UCSD-AML1 (cell line): ENCODE measurements around the gene OOEP.

Experiments
- DNase-seq: peaks from one replicate; lab custom pipeline; 2025; ENCODE audit not compliant: unreplicated experiment; lab: John Stamatoyannopoulos, UW

Gene OOEP

DNA sequence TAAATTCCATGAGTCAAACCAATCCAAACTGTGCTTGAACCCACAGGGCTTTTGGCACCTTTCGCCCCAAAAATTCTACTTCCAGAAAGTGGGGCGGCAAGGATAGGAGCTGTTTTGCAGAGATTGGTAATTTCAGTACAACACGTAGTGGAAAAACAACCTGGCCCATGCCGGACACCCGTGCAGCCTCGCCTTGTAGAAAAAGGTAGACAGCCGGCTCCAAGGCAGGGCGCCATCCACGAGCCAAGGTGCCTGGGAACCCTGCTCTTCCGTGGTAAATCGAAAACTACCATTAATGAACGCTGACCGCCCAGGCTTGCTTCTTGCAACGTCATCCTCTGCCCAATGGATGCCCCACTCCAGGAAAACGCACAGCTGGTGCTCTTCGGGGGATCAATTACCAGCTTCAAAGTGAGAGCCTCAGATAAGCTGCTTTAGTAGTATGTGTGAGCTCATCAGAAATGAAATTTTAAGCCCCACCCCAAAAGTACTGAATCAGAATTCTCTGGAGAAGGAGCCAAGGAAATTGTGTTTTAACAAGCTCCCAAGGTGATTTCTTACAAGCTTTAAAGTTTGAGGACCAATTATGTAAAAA, 1.8 kb downstream of the OOEP start:
- DNase-seq: no peak

DNA sequence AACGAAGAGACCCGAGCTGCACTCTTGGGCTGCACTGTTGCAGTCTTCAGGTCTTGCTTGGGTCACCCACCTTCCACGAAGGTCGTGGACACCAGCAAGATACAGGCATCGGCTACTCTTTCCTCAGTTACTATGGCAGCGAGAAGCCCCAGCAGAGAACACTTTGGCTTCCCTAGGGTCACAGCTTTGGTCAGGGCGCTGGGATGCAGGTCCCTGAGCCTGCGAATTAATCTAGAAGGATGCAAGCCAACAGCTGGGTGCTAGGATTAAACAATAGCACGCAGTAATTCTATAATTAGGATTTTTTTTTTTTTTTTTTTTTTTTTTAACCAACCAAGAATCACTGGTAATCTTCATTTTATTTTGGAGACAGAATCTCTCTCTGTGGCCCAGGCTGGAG, 5.1 kb downstream of the OOEP start:
- no peak for DNase-seq

DNA sequence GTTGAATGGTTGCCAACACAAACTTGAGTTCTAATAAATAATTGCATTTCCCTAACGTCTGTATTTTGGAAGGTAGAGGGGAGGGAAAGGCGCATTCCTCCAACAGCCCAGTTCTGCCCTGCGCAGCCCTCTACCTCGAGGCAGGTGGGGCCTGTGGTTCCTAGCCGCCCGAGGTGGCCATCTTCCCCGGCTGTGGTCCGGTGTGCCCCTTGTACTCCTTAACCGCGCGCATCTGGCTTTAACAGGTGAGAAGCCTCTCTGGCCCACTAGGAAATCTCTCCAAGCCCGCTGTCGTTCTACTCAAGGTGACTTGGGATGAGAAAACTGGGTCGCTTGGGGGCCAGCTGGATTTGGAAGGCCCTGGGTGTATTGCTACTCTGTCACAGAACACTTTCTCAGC, 5.6 kb downstream of the OOEP start:
- no peak for DNase-seq

DNA sequence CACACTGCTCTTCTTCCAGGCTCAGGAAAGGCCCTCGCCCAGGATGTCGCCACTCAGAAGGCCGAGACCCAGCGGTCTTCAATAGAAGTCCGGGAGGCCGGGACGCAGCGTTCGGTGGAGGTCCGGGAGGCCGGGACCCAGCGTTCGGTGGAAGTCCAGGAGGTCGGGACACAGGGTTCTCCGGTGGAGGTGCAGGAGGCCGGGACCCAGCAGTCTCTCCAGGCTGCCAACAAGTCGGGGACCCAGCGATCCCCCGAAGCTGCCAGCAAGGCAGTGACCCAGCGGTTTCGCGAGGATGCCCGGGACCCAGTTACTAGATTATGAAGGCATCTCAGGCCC, 6.2 kb downstream of the OOEP start:
- DNase-seq: no peak

DNA sequence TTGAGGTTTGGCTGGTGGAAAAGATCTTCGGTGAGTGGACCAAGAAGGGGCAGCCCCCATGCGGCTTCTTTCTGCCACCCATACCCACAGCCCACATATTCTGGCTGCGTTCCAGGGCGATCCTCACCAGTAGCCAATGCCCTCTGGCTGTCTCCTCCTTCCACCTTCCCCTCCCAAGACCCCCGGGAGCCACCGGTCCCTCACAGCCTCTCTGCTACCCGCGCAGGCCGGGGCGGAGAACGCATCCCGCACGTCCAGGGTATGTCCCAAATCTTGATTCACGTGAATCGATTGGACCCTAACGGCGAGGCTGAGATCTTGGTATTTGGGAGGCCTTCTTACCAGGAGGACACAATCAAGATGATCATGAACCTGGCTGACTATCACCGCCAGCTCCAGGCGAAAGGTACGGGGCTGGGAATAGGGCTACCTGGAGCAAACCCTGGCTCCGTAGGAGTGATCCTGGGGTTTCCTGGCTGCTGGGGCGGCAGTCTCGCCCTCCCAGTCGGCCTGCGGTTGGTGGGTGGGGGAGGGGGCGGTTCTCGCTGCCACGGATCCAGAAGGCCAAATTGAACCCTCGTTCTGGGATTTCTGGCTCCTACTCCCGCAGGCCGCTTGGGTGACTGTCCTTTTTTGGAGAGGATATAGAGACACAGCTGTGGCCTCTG, 6.7 kb downstream of the OOEP start:
- no peak for DNase-seq

DNA sequence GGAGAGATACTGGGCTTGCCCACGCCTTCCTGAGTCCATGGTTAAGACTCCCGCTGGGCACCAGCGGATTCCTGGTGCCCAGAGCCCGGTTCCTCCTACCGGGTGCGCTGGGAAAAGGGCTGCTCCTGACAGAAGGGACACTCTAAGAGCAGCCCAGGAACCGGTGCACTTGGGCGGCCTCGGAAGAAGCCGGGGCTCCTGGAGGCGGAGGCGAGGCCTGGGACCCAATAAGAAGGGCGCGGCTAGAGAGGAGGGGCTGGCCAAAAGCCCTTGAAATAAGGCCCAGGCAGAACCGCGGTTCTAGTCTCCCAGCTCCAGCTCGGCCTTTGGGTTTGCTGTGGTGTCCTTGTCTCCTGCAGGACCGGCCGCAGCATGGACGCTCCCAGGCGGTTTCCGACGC, 7.3 kb downstream of the OOEP start, which contains the start of gene KHDC3L:
Gene KHDC3L (plus strand): TSS at position 301 of the 400 bp plus-strand sequence. CDS start 72 bp downstream, at position 373.
- no peak for DNase-seq

DNA sequence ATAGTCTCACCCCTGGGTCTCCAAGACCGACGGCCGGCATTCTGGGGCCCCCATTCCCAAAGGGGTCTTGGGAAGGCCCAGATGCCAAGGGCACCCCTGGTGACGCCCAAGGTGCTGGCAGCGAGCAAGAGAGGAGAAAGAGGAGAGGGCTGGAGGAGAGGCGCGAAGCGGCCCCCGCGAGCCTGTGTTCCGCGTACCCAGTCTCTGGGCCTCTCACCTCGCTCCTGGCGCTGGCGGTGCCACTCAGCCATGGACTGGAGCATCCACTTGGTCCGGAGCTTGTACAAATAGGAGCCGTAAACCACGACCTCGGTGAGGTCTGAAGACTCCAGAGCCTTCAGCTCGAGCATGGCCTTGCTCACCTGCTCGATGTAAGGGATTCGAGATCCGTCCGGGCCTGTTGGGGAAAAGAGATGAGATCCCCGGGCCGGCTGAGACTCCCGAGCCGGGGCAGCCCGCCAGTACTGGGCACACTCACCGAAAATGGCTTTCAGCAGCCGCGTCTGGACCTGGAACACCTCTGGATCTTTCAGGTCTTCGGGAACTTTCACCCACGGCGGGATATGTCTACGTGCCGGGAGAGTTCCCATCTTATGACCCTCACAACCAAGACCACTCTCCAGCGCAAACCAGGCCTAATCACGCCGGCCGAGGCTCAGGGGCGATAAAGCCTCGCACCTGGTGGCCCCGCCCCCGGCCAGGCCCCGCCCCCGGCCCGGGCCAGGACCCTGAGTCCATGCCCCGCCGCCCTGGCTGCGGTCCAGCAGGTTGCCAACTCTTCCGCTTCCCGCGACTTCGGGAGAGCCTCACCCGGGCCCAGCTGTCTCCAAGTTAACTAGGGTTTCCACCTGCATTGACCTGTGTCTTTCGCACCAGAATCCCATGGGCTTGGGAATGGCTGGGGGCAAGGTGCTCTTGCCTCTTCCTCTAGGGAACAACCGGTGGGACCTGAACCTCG, 15.8 kb downstream of the OOEP start, which contains the start of gene DPPA5:
Gene DPPA5 (minus strand): TSS at position 641 of the 958 bp plus-strand sequence. CDS start 51 bp downstream, at position 590.
- no peak for DNase-seq

DNA sequence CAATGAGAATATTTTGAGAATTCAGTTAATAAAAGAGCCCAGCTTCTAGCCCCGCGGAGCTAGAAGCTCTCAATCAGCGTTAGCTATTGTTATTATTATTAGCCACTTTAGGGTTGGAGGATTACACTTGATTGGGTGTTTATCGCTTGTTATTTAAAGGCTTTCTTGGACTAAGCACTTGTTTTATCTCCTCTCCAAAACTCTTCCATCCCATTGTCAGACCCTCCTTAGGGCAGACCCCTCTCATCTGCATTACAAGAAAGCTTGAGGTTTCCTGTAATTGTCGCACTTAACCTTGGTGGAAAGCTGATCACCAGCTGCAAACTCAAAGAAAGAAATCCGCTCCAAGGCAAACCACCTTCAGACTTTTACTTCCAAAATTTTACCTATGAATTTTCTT, 20.4 kb downstream of the OOEP start:
- DNase-seq: no peak

DNA sequence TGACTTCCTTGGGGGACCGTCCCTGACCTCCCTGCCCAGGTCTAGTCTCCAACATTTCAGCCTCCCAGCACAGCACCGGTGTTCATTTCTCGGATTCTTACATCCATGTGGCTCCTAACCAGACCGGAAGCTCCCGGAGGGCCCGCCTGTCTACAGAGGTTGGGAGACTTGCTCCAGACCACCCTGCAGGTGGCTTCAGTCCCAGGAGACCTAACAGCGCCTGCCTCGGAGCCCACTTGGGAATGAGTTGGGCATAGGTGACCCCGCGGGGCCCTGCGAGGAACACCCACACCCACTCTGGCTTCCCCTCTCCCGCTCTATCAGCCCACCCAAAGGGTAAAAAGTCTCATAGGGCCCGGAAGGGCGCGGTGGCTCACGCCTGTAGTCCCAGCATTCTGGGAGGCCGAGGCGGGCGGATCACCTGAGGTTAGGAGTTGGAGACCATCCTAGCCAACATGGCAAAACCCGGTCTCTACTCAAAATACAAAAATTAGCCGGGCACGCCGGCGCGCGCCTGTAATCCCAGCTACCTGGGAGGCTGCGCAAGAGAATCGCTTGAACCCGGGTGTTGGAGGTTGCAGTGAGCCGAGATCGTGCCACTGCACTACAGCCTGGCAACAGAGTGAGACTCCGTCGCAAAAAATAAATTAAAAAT, 21.0 kb downstream of the OOEP start:
- DNase-seq: no peak

DNA sequence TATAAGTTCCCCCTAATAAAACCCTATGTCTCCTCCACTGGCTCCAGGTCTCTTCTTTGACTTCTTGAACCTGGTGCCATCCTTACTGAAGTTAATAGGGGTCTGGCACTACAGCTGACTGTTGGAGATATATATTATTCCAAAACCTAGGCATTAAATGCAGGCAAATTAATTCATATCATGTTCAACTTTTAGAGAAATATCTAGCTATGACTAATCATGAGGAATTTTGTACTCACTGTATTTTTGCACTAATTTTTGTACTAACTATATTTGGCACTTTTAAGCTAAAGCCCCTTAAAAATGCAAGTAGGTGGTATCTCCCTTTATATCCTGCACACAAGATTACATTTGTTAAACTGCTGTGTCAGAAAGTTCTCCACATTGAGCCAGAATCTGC, 26.5 kb downstream of the OOEP start:
- no peak for DNase-seq

DNA sequence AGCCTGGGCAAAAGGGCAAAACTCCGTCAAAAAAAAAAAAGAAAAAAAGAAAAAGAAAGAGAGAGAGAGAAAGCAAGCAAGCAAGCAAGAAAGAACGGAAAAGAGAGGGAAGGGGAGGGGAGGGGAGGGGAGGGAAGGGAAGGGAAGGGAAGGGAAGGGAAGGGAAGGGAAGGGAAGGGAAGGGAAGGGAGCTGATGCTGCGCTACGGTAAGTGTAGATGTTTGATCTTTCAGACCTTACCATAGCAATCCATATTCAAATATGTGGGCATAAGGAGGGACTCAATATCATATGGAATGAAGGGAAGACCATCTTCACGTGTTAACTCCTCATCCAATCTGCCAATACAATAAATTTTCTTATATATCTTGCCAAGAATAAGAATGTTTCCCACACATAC, 27.5 kb downstream of the OOEP start:
- DNase-seq: no peak

DNA sequence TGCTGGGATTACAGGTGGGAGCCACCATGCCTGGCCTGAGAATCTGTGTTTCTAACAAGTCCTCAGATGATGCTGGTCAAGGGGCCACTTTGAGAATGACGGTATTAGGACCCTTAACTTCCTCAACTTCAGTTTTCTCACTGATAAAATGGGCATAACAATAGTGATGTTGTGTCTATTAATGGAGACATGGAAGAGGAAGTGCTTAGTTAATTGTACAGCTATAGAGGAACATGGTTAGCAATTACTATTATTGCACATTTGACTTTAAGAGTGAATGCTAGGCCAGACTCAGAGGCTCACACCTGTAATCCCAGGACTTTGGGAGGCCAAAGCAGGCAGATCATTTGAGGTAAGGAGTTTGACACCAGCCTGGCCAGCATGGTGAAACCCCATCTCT, 28.4 kb downstream of the OOEP start:
- DNase-seq: no peak

DNA sequence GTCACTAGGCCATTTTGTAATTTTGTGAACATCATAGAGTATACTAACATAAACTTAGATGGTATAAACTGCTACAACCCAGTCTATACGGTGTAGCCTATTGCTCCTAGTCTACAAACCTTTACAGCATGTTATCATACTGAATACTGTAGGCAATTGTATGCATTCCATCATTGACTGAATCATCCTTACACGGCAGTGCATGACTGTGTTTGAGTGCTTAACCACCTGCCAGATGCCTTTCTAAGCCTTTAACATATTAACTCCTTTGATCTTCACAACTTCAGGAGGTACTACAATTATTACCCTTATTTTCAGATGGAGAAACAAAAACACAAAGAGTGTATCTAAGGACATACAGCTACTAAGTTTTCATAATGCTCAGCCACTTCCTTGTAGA, 29.6 kb downstream of the OOEP start:
- DNase-seq: no peak

DNA sequence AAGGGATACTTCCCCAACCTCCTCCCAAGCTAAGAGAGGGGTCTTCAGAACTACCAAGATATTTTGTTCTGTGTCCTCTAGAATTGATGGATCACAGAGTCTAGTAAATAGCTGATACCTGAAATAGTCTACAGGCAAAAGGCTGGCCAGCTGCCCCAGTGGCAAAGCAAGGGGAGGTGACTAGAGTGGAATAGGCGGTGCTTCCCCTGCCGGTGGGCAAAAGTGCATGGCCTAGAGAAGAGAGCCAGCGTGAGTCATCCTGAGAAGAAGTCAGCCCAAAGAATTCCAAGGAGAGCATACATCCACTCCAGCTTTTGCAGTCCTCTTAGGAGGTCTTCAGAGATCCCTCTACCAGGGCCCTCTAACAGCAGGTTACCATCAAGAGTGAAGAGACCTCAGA, 30.4 kb downstream of the OOEP start:
- DNase-seq: no peak

DNA sequence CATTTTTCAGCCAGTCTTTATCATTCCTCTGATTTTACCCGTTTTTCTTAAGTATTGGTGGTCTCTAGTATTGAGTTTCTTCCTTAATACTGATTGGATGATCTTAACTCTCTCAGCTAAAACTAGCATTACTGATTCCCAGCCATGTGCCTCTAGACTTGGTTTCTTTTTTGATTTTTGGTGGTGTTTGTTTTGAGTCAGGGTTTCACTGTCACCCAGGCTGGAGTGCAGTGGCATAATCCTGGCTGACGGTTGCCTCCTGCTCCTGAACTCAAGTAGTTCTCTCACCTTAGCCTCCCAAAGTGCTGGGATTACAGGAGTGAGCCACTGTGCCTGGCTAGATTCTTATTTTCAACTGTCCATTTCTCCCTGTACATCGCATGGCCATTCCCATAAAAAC, 40.5 kb downstream of the OOEP start:
- no peak for DNase-seq

DNA sequence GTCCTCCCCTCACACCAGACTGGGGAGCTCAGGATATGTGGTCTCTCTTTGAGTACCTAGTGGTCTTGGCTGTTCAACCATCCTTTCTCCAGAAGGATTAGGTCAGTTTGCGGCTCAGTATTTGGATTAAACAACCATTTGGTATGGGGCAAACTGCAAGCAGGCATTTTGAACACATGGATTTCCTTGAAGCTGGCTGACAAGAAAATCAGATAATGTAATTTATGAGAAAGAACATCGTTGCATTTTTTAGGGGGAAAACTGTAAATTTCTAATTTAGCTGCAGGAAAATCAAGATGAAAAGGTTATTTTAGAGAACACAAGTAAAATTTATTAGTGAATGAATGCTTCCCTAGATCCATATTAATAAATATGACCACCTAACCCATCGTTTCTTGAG, 40.9 kb downstream of the OOEP start:
- DNase-seq: no peak

DNA sequence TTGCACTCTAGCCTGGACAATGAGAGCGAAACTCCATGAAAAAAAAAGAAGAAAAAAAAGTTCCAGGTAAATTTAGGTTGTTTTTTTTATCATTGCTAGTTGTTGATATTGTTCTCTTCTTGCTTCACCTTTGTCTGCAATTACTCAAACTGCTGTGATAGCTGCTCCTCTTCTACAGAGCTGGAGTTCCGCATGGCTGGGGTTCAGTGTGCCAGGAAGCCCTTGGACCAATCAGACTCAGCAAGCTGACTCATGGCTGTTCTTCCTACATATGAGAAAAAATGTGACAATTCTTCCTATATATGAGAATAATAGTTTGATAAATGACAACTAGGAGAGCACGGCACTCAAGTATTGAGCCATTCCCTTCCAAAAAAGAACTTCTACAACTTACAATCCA, 44.0 kb downstream of the OOEP start:
- DNase-seq: no peak

DNA sequence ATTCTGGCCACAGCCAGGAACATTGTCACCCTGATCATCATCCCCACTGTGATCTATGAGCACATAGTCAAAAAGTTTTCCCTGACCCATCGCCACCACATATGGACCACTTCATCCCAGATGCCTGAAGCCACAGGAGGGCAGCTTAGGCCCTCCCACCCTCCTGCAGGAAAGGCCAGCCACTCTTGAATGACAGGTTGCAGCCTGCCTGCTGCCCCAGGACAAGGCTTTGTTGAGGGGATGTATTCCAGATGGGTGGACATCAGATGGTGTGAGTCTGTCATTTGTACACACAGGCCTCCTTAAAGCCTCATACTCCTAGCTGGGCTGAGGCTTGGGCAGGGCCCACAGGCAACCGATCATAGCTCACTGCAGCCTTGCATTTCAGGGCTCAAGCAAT, 46.4 kb downstream of the OOEP start:
- DNase-seq: no peak
